Measurements from ENCODE around the gene CNTN1. TPM values are rescaled to one million over a fixed set of nuclear protein-coding genes. Genes with fewer than 3 reads are reported as not detected.

Gene CNTN1
- total RNA-seq, 2 donors from 2014 or later = 0.44 to 0.68 TPM

- intact Hi-C loops (cut with DNase I) = no loop called here
- ATAC-seq = no peak
- no peak for DNase-seq
These were observed 59.8 kb downstream of the CNTN1 start for GRCh38 chr12:40752011-40752410.

- no peak for DNase-seq
- ATAC-seq = no peak
- intact Hi-C loops (cut with DNase I) = no loop called here
These were observed 68.6 kb downstream of the CNTN1 start for GRCh38 chr12:40760821-40761220.

- DNase-seq (no peak), ATAC-seq (no peak)
- intact Hi-C loops (cut with DNase I) = no loop called here
These were observed 69.8 kb downstream of the CNTN1 start for GRCh38 chr12:40762072-40762471.

- intact Hi-C loops (cut with DNase I) = no loop called here
- no peak for ATAC-seq
- DNase-seq = no peak
These were observed 76.1 kb downstream of the CNTN1 start for GRCh38 chr12:40768125-40768864.

- DNase-seq (no peak), ATAC-seq (no peak)
- intact Hi-C loops (cut with DNase I) = no loop called here
These were observed 77.6 kb downstream of the CNTN1 start for GRCh38 chr12:40769846-40770245.

DNA sequence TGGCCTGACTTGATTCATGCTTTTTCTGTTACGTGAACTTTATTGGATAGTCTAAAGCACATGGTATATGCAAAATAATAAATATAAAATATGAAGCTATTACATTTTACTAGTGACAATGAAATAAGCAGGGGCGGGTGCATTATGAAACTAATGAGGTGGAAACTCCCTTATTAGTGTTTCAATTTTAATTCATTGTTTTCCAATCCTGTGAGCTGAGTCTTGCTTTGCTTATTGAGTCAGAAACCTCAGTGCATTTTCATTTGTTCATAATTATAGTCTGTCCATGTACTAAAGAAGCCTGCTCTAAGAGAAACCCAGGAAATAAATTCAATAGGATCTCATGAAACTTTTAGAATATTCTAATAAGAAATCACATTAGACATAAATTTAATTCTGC, 78.5 kb downstream of the CNTN1 start:
- intact Hi-C loops (cut with DNase I) = no loop called here
- ATAC-seq (no peak), DNase-seq (no peak)

GRCh38 chr12:40775661-40776060, 83.4 kb downstream of the CNTN1 start:
- DNase-seq (no peak), ATAC-seq (no peak)

DNA sequence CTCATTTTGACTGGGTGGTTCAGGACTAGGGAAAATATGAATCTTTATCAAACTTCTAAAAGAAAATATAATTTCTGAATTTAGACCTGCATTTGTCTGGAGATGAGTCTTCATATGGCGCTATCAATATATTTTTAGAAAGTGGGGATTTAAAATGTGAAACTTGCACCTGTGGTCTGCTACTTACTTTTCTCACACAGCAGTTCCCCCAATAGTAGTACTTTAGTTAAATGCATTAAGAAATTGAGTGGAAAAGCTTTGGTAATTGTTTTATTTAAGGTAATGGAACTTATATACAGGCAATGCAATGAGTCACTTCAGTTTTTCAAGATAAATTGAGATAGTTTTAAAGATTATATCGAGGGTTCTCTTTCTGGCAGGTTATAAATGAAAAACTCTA, 91.9 kb downstream of the CNTN1 start:
- no peak for ATAC-seq
- DNase-seq = no peak
- intact Hi-C loops (cut with DNase I) = no loop called here

More at GRCh38 chr12:40775661-40776060, 83.4 kb downstream of the CNTN1 start:
- intact Hi-C loops (cut with DNase I) = no loop called here

- intact Hi-C loops (cut with DNase I) = no loop called here
- ATAC-seq = no peak
- DNase-seq = no peak
These were observed 96.0 kb downstream of the CNTN1 start for GRCh38 chr12:40788276-40788675.

DNA sequence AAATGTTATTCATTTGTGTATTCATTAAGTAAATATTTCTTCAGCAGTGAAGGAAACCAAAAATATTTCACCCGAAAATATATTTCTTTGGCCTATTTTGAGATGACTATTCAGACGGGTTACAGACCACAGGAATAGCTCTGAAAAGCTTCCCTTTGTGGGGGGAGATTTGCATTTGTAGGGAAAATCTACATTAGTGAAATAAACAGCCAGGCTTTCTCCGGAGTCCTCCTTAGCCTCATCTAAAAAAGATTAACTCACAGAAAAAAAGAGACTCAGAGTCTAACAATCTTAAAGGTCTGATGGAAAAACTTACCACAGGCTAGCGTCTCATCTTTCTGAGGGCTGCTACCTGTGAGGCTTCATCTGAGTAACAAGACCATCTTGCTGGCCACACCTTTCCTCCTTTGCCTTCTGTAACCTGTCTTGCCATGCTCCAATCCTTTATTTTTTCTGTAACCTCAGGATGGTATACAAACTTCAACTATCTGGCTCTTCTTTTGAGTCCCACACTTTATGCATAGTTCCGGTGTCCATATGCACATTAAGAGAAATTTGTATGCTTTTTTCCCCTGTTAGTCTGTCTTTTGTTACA, 100.7 kb downstream of the CNTN1 start:
- intact Hi-C loops (cut with DNase I) = no loop called here
- no peak for DNase-seq
- ATAC-seq = no peak

DNA sequence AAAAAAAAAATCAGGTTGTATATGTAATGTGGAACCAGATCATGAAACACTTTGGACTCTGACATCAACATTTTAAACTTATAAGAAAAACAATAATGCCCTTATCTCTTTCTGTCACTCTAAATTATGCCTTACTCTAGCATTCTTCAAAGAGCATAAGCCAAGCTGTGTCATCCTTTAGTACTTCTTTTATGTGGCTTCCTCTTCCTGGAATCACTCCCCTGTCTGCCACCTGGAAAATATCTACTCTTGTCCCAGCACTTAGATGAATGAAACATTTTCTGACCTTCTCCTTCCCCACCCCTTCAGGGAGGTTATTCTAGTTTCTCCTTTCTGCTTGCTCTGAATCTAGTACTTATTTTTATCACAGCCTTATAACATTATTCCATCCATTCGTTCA, 101.2 kb downstream of the CNTN1 start:
- DNase-seq (no peak), ATAC-seq (no peak)
- intact Hi-C loops (cut with DNase I) = no loop called here

- DNase-seq (no peak), ATAC-seq (no peak)
- intact Hi-C loops (cut with DNase I) = no loop called here
These were observed 101.8 kb downstream of the CNTN1 start for GRCh38 chr12:40794087-40794486.

DNA sequence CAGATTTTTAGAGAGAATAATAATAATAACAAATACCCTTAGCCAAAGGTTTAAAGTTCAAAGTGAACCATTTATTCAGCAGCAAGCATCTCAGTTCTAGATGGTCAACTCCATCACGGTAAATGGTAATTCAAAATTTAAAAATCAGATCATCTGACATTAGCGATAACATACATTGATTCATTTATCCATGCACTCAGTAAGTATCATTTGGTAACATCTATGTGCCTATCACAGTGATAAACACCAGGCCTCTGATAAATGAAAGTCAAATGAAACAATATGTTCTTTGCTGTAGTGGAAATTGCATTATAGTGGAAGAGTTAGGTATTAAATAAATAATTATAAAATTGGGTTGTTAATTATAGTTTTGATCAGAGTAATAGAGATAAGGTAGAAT, 108.8 kb downstream of the CNTN1 start:
- intact Hi-C loops (cut with DNase I) = no loop called here
- ATAC-seq = no peak
- no peak for DNase-seq

DNA sequence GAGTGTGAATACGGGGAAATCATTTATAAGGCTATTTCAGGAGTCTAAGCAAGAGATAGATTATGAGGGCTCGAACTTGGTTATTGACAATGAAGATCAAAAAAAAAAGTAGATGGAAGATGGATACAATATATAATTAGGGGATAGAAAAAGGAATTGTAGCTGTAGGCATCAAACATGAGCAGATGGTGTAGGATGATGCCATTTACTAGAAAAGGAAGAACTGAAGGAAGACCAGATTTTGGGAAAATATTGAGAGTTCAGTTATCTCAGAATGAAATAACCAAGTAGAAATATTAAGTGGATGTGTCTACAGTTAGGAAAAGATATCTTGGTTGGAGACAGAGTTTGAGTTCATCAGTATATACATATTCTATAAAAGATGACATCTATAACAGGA, 109.6 kb downstream of the CNTN1 start:
- intact Hi-C loops (cut with DNase I) = no loop called here
- ATAC-seq = no peak
- DNase-seq = no peak

DNA sequence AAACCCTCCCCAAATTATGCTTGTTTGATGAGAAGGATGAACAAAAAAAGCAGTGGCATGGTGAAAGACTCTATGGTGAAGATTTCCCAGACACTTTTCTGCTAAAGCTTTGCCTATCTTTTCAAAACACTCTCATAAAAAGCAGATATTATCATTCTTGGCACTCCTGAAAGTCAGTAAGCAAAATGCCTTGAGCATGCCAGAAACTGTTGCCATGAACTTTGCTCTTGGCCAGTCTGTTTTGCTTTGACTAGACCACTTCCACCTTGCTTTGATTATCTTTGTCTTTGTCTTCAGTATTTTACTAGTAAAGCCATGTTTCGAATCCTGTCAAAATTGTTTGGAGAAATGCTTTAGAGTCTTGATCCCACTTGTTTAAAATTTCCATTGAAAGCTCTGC, 110.4 kb downstream of the CNTN1 start:
- ATAC-seq (no peak), DNase-seq (no peak)
- intact Hi-C loops (cut with DNase I) = no loop called here

DNA sequence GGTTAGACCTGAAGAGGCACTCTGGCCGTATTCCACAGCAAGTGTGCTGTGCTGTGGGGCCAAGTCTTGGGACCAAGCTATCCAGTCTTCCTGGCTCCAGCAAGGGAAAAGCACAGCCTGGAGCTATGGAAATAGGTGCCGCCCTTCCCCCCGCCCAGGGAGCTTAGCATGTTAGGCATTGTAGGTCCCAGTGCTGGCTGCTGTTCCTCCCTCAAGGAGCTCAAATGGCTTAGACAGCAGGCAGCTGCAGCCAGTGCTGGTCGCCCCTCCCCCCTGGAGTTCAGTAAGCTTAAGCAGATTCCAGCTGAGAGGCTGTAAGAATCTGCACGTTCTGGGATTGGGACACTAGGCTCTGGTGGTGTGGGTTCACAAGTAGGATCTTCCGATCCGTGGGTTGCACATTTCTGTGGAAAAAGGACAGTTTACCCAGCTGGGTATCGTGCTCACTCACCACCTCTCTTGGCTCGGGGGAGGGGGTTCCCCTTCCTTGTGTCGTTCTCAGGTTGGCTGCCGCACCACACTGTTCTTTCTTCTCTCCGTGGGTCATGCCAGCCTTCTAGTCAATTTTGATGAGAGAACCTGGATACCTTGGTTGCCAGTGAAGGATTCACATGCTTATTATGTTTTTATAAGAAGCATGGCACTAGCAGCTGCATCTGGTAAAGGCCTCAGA, 127.3 kb downstream of the CNTN1 start:
- no peak for DNase-seq
- intact Hi-C loops (cut with DNase I) = no loop called here
- no peak for ATAC-seq

- intact Hi-C loops (cut with DNase I) = no loop called here
- ATAC-seq = no peak
These were observed 128.7 kb downstream of the CNTN1 start for GRCh38 chr12:40820794-40821484.

DNA sequence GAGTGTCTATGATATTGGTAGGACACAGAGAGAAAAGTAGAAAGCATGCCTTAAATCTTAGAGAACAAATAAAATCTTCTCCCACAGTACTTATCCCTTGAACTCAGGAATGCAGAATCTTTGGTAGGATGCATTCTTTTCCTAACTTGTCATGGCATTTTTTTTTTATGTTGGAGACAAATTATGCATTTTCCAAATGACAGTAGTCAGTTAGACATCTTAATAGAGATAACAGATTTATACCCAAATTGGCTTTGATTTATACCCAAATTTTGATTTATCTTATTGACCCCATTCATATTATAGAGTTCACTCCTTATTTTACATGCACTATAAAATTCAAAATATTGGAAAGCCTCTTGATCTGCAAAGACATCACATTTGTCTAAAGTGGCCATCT, 132.9 kb downstream of the CNTN1 start:
- DNase-seq = no peak
- ATAC-seq = no peak
- intact Hi-C loops (cut with DNase I) = no loop called here

More at GRCh38 chr12:40820794-40821484, 128.7 kb downstream of the CNTN1 start:
- DNase-seq = no peak

DNA sequence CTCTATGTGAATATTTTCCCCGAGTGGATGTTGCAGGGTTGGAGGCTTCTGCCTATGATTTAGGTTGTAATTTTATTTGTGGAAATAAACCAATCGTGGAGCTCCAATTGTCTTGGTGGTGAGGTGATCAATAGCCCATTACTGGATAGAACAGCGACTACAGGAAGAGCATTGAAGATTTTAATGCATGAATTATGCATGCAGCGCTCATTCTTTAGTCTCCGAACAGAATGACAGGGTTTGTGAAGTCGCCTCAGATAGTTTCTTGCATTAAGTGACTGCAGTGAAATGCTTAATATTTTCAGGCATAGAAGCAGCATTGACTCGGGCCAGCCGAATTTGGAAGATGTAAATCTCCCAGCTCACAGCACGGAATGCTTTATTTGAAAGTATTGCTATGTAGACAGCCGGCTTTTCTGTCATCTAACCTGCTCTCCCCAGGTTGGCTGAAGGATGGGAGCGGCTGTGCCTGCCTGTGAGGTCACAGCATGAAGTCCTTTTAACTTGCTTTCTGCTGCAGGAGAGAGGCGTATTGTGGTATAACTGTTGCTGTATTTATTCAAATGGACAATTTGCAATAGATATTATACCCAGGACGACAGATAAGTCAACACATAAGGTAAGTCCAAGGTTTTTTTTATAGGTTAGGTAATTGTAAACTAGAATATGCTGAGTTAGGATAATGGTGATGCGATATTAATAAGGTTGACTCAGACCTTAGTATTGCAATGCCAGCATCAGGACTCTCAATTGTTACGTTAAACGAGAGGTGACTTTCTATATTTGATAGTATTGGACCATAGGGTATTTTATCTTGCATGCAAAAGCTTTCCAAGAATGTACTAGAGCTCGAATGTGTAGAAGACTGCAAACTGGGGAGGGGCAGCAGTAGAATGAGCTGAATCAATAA, 135.7 kb downstream of the CNTN1 start:
- DNase-seq (no peak), ATAC-seq (no peak)
- intact Hi-C loops (cut with DNase I) = no loop called here

Measured in left cardiac atrium (tissue), 4 donors.